Erythroblast (primary cell): Measurements from ENCODE around the gene NSFL1C.

Source experiments
- GATA1 ChIP-seq: IDR thresholded peaks from 2 replicates; pipeline ENCODE4 v1.6.1; 2011; ENCODE audit warnings: low read depth, mild to moderate bottlenecking, control low read depth, low read length, moderate library complexity
- POLR2A ChIP-seq: IDR thresholded peaks from 2 replicates; pipeline ENCODE4 v1.6.1; 2011; ENCODE audit warnings: mild to moderate bottlenecking, low read length

DNA sequence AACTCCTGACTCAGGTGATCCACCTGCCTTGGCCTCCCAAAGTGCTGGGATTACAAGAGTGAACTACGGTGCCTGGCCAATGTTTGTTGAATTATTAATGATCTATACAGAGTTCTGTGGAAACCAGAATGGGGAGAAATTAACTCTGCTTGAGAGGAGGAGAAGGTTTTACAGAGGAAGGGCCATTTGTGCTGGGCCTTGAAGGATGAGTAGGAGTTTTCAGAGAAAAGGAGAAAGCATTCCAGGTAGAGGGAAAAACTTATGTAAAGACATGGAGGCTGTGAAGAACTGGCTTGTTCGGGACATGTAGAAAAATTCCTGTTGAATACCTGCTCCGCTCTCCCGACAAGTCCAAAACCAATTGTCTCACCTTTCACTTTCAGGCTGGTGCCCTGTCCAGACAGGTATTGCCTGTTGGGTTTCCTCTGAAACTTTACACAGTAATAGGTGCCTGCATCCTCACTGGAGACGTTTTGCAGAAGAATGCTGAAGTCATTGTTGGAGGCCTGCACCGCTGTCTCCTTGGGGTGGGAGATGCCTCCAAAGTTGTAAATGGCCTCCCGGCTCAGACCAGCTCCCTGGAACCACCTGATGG lies 11.3 kb upstream of the NSFL1C start:
- no peak for TF ChIP-seq POLR2A
- TF ChIP-seq GATA1, result no peak
